CD4-positive, alpha-beta T cell (primary cell): Measurements from ENCODE around the gene KIF3A. TPM values are rescaled to one million over a fixed set of nuclear protein-coding genes. Genes with fewer than 3 reads are reported as not detected.

Source experiments
- ATAC-seq: fragments of 200-7000 bp; cut with Tn5 transposase; one replicate; pipeline ENCODE4 v1.10.0; 2022; ENCODE audit warnings: mild to moderate bottlenecking; ENCODE audit not compliant: poor library complexity
- CTCF ChIA-PET: fragments of 350-600 bp; sonication (Branson Sonifier 250); formaldehyde crosslinking; loops from one replicate; lab custom pipeline; 2021; ENCODE audit warnings: antibody characterized with exemption, inconsistent platforms; lab: Charles Lee
- POLR2A ChIA-PET: fragments of 350-600 bp; sonication (Branson Sonifier 250); formaldehyde crosslinking; loops from one replicate; lab custom pipeline; 2021; ENCODE audit warnings: antibody characterized with exemption, inconsistent platforms; lab: Charles Lee
- DNase-seq, 14 experiments: peaks; one replicate each; pipeline ENCODE4 v3.0.0-alpha.2; 2013 to 2020; ENCODE audit warnings: mixed read lengths in 2 of 14
- H3K27ac ChIP-seq, 2 donors: one replicate each; pipeline versions ENCODE4 v1.5.1 to v1.7.0; 2013; ENCODE audit warnings: low read length in 2 of 2, low read depth in 1 of 2, mild to moderate bottlenecking in 1 of 2
- H3K27me3 ChIP-seq, 2 experiments: 1 replicate in 1 of 2; 2 replicates in 1 of 2; pipeline versions ENCODE4 v1.6.1 to v1.7.0; 2013; ENCODE audit warnings: low read length in 2 of 2, control low read depth in 1 of 2, mild to moderate bottlenecking in 1 of 2, moderate library complexity in 1 of 2; ENCODE audit not compliant: insufficient read depth in 2 of 2, control insufficient read depth in 1 of 2
- H3K36me3 ChIP-seq: one replicate; pipeline ENCODE4 v1.6.1; 2013; ENCODE audit warnings: low read length, control low read depth; ENCODE audit not compliant: insufficient read depth
- H3K4me1 ChIP-seq: one replicate; pipeline ENCODE4 v1.6.1; 2013; ENCODE audit warnings: low read length, control low read depth; ENCODE audit not compliant: insufficient read depth
- H3K4me3 ChIP-seq: one replicate; pipeline ENCODE4 v1.5.1; 2013; ENCODE audit warnings: mild to moderate bottlenecking, low read length, moderate library complexity
- H3K9me3 ChIP-seq, 2 experiments: 1 replicate in 1 of 2; 2 replicates in 1 of 2; pipeline versions ENCODE4 v1.6.1 to v1.7.0; 2013; ENCODE audit warnings: low read length in 2 of 2, mild to moderate bottlenecking in 2 of 2, control low read depth in 1 of 2, moderate library complexity in 1 of 2; ENCODE audit not compliant: control insufficient read depth in 1 of 2, insufficient read depth in 1 of 2
- H3K27ac Mint-ChIP-seq: one replicate; pipeline ENCODE4 v1.8.0; 2020; ENCODE audit warnings: mixed read lengths
- H3K27me3 Mint-ChIP-seq: one replicate; pipeline ENCODE4 v1.8.0; 2021; ENCODE audit warnings: mixed read lengths
- H3K36me3 Mint-ChIP-seq: one replicate; pipeline ENCODE4 v1.8.0; 2021; ENCODE audit warnings: low read depth, mixed read lengths
- H3K4me1 Mint-ChIP-seq: one replicate; pipeline ENCODE4 v1.8.0; 2021; ENCODE audit warnings: low read depth, mixed read lengths
- H3K4me3 Mint-ChIP-seq: one replicate; pipeline ENCODE4 v1.8.0; 2020; ENCODE audit warnings: mild to moderate bottlenecking, mixed read lengths
- H3K9me3 Mint-ChIP-seq: one replicate; pipeline ENCODE4 v1.8.0; 2020; ENCODE audit warnings: mixed read lengths
- intact Hi-C, 2 experiments: fragments of 100-400 bp; cut with DNase I in 1 of 2; cut with micrococcal nuclease in 1 of 2; formaldehyde crosslinking; loops; one replicate each; pipeline versions ENCODE4 v1.15.1 to v1.9.0; 2023 to 2025; cut with DNase I, micrococcal nuclease
- total RNA-seq, 174 experiments: library from RNA in 2 of 174; stranded (reverse) in 2 of 174; gene quantifications; one replicate each; pipeline ENCODE4 v1.2.3 and lab custom pipeline; 2021 to 2026
- TF ChIP-seq, protein P1 (sequence below): fragments of 200-600 bp; IDR thresholded peaks from one replicate; pipeline ENCODE4 v1.8.0; 2022; ENCODE audit warnings: antibody characterized with exemption, mild to moderate bottlenecking

KIF3A gene
- total RNA-seq, 2 experiments from 2014 or later, result 10.2 to 12.4 TPM

GRCh38 chr5:132667309-132667708, 70.0 kb downstream of the KIF3A start:
- no peak for DNase-seq
- no peaks in the 10 kb centered on the region for H3K27me3 Mint-ChIP-seq
- TF ChIP-seq, protein P1, sequence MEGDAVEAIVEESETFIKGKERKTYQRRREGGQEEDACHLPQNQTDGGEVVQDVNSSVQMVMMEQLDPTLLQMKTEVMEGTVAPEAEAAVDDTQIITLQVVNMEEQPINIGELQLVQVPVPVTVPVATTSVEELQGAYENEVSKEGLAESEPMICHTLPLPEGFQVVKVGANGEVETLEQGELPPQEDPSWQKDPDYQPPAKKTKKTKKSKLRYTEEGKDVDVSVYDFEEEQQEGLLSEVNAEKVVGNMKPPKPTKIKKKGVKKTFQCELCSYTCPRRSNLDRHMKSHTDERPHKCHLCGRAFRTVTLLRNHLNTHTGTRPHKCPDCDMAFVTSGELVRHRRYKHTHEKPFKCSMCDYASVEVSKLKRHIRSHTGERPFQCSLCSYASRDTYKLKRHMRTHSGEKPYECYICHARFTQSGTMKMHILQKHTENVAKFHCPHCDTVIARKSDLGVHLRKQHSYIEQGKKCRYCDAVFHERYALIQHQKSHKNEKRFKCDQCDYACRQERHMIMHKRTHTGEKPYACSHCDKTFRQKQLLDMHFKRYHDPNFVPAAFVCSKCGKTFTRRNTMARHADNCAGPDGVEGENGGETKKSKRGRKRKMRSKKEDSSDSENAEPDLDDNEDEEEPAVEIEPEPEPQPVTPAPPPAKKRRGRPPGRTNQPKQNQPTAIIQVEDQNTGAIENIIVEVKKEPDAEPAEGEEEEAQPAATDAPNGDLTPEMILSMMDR, result no peak
- ChIA-PET POLR2A (no interaction called here), CTCF (no interaction called here)
- H3K4me1 ChIP-seq, result peaks cover 17% of the 10 kb centered on the region
- H3K36me3 Mint-ChIP-seq, result no peaks in the 10 kb centered on the region
- H3K4me3 ChIP-seq, result no peak overlapping the region
- no peaks in the 10 kb centered on the region for H3K36me3 ChIP-seq
- no peak overlapping the region for H3K27ac Mint-ChIP-seq
- intact Hi-C loops, result no loop called here
- no peaks in the 10 kb centered on the region for H3K27me3 ChIP-seq
- no peak for ATAC-seq
- no peak overlapping the region for H3K4me3 Mint-ChIP-seq
- peaks cover 0 to 3% of the 10 kb centered on the region in 2 experiments for H3K9me3 ChIP-seq
- no peaks in the 10 kb centered on the region for H3K4me1 Mint-ChIP-seq
- H3K27ac ChIP-seq, result no peak overlapping the region
- no peaks in the 10 kb centered on the region for H3K9me3 Mint-ChIP-seq

GRCh38 chr5:132666310-132667123, 70.8 kb downstream of the KIF3A start:
- H3K9me3 ChIP-seq, result peaks cover 0 to 3% of the 10 kb centered on the region in 2 experiments
- CTCF ChIA-PET, result no interaction called here
- no peak overlapping the region for H3K4me3 ChIP-seq
- POLR2A ChIA-PET, result no interaction called here
- TF ChIP-seq, protein P1, result no peak
- H3K27ac ChIP-seq, result no peak overlapping the region
- Mint-ChIP-seq H3K36me3 (no peaks in the 10 kb centered on the region), H3K27me3 (no peaks in the 10 kb centered on the region), H3K27ac (no peak overlapping the region), H3K4me1 (no peaks in the 10 kb centered on the region), H3K9me3 (no peaks in the 10 kb centered on the region), H3K4me3 (no peak overlapping the region)
- intact Hi-C loops, result no loop called here
- H3K36me3 ChIP-seq, result no peaks in the 10 kb centered on the region
- peaks cover 17% of the 10 kb centered on the region for H3K4me1 ChIP-seq
- no peak for ATAC-seq
- DNase-seq, result no peak
- no peaks in the 10 kb centered on the region for H3K27me3 ChIP-seq

DNA sequence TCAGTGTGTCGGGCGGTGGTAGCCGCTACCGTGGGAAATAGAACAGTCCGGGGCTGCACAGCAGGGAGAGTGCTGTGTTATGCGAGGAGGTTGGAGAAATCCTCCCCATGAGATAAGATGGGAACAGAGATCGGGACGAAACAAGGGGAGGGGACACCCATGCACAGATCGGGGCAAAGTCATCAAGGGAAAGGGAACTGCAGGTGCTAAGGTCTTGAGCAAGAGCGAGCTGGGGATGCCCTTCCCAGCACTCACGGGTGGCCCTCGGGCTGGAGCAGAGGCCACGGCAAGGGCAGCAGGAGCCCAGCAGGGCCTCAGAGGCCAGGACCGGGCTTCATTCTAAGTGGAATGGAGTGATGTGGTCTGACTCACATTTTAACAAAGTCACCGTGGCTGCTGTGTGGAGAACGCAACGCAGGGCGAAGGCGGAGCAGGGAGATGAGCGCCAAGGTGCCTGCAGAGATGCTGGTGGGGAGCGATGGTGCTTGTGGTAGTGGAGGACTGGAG, 71.7 kb downstream of the KIF3A start:
- H3K27me3 Mint-ChIP-seq, result no peaks in the 10 kb centered on the region
- TF ChIP-seq, protein P1, result no peak
- DNase-seq (no peak), ATAC-seq (no peak)
- intact Hi-C loops, result no loop called here
- Histone ChIP-seq H3K27ac (no peak overlapping the region), H3K36me3 (no peaks in the 10 kb centered on the region), H3K27me3 (no peaks in the 10 kb centered on the region), H3K9me3 (no peaks in the 10 kb centered on the region), H3K4me1 (peaks cover 22% of the 10 kb centered on the region), H3K4me3 (no peak overlapping the region)
- H3K27ac Mint-ChIP-seq, result no peak overlapping the region
- no peaks in the 10 kb centered on the region for H3K36me3 Mint-ChIP-seq
- ChIA-PET POLR2A (no interaction called here), CTCF (no interaction called here)
- no peaks in the 10 kb centered on the region for H3K9me3 Mint-ChIP-seq
- H3K4me3 Mint-ChIP-seq, result no peak overlapping the region
- H3K4me1 Mint-ChIP-seq, result no peaks in the 10 kb centered on the region
